OCI-LY7 (cell line): ENCODE data around the gene MAPRE3. TPM values are rescaled to one million over a fixed set of nuclear protein-coding genes. Genes with fewer than 3 reads are reported as not detected.

Experiments used
- BruUV-seq: library from RNA; stranded (reverse); fragments of 400-500 nt; replicated peaks from 2 replicates; lab custom pipeline; 2021; lab: Mats Ljungman, UMichigan
- CTCF ChIA-PET: fragments of 300-600 bp; sonication (Branson Sonifier 250); formaldehyde crosslinking; loops from one replicate; lab custom pipeline; 2022; ENCODE audit warnings: antibody characterized with exemption; ENCODE audit not compliant: unreplicated experiment; lab: Charles Lee
- POLR2A ChIA-PET: fragments of 300-600 bp; sonication (Branson Sonifier 250); formaldehyde crosslinking; loops from one replicate; lab custom pipeline; 2022; ENCODE audit warnings: antibody characterized with exemption; lab: Charles Lee
- DNase-seq: peaks from one replicate; pipeline ENCODE4 v3.0.0-alpha.2; 2015; ENCODE audit warnings: low spot score
- H2AFZ ChIP-seq: fragments of 200-600 bp; sonication (generic), shearing (Covaris generic); 2 replicates; pipeline ENCODE4 v1.6.1; 2014; ENCODE audit warnings: mild to moderate bottlenecking, antibody characterized with exemption, low read length, moderate library complexity
- H3K27ac ChIP-seq: fragments of 200-600 bp; sonication (generic); 2 replicates; pipeline ENCODE4 v1.5.1; 2014; ENCODE audit warnings: mixed run types, low read depth, mild to moderate bottlenecking, moderate library complexity, low read length, inconsistent platforms; ENCODE audit not compliant: poor library complexity, severe bottlenecking
- H3K36me3 ChIP-seq: fragments of 200-600 bp; sonication (generic); 2 replicates; pipeline ENCODE4 v1.6.1; 2014; ENCODE audit warnings: mild to moderate bottlenecking, antibody characterized with exemption, low read length, moderate library complexity, mixed read lengths; ENCODE audit not compliant: insufficient read depth
- H3K4me1 ChIP-seq: fragments of 200-600 bp; sonication (generic); 2 replicates; pipeline ENCODE4 v1.5.1; 2014; ENCODE audit warnings: mild to moderate bottlenecking, low read length; ENCODE audit not compliant: insufficient read depth, poor library complexity, severe bottlenecking
- H3K4me2 ChIP-seq: fragments of 200-600 bp; sonication (generic); 2 replicates; pipeline ENCODE4 v1.6.1; 2014; ENCODE audit warnings: mild to moderate bottlenecking, low read length
- H3K4me3 ChIP-seq: fragments of 200-600 bp; sonication (generic); 2 replicates; pipeline ENCODE4 v1.5.1; 2014; ENCODE audit warnings: mild to moderate bottlenecking, low read depth, low read length; ENCODE audit not compliant: poor library complexity, severe bottlenecking
- H3K79me2 ChIP-seq: fragments of 200-600 bp; sonication (generic); 2 replicates; pipeline ENCODE4 v1.6.1; 2016; ENCODE audit warnings: low read depth, mild to moderate bottlenecking, low read length, moderate library complexity, mixed read lengths; ENCODE audit not compliant: insufficient read depth
- H3K9me2 ChIP-seq: fragments of 200-600 bp; sonication (generic); 2 replicates; pipeline ENCODE4 v1.6.1; 2016; ENCODE audit warnings: mild to moderate bottlenecking, low read length, mixed read lengths; ENCODE audit not compliant: insufficient read depth
- H3K9me3 ChIP-seq: fragments of 200-600 bp; sonication (generic); 2 replicates; pipeline ENCODE4 v1.6.1; 2014; ENCODE audit warnings: mild to moderate bottlenecking, mixed run types, low read length, mixed read lengths
- H4K20me1 ChIP-seq: fragments of 200-600 bp; sonication (generic); 2 replicates; pipeline ENCODE4 v1.6.1; 2014; ENCODE audit warnings: mild to moderate bottlenecking, antibody characterized with exemption, low read length, moderate library complexity, mixed read lengths; ENCODE audit not compliant: insufficient read depth
- CTCF ChIP-seq: fragments of 200-600 bp; sonication (generic); conservative IDR thresholded peaks from 2 replicates; pipeline ENCODE4 v1.5.1; 2014; ENCODE audit warnings: mild to moderate bottlenecking, antibody characterized with exemption, low read length, moderate library complexity, mixed read lengths
- EZH2phosphoT487 ChIP-seq: fragments of 200-600 bp; sonication (generic); IDR thresholded peaks from 2 replicates; pipeline ENCODE4 v1.6.1; 2018; ENCODE audit warnings: low read depth, borderline replicate concordance, mild to moderate bottlenecking, mixed run types, antibody characterized with exemption, low read length, moderate library complexity, mixed read lengths
- intact Hi-C: fragments of 100-400 bp; cut with micrococcal nuclease; formaldehyde crosslinking; loops from one replicate; pipeline ENCODE4 v1.10.0; 2022; ENCODE audit not compliant: unreplicated experiment
- total RNA-seq, 2 experiments: library from RNA; depleted of rRNA in 1 of 2; stranded (reverse); fragments of >200 nt in 1 of 2; shearing (Covaris generic) in 1 of 2; gene quantifications; 2 replicates each; pipeline ENCODE4 v1.2.3, GENCODE V29; 2014 to 2022

Gene MAPRE3
- total RNA-seq, 2 experiments from 2014 or later = not detected

GRCh38 chr2:27027211-27027651, 56.8 kb downstream of the MAPRE3 start:
- Histone ChIP-seq H3K4me1 (peaks cover 3% of the 10 kb centered on the region), H3K36me3 (no peaks in the 10 kb centered on the region), H3K79me2 (no peaks in the 10 kb centered on the region), H3K27ac (no peak overlapping the region), H2AFZ (no peak overlapping the region), H3K4me3 (no peak overlapping the region), H3K4me2 (no peak overlapping the region), H4K20me1 (no peaks in the 10 kb centered on the region), H3K9me2 (no peaks in the 10 kb centered on the region), H3K9me3 (no peaks in the 10 kb centered on the region)
- no TSS peak for BruUV-seq
- ChIA-PET CTCF (no interaction called here), POLR2A (no interaction called here)
- intact Hi-C loops = no loop called here
- DNase-seq = no peak
- no peak for TF ChIP-seq EZH2phosphoT487
- no peak for TF ChIP-seq CTCF

DNA sequence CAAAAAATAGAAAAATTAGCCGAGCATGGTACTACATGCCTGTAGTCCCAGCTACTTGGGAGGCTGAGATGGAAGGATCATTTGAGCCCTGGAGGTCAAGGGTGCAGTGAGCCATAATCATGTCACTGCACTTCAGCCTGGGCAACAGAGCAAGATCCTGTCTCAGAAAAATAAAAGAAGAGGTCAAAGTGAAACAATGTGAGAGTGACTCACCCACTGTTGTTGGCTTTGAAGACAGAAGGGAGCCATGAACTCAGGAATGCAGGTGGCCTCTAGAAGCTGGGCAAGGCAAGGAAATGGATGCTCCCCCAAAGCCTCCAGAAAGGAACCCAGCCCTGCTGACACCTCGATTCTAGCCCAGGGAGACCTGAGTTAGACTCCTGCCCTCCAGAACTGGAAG, 58.6 kb downstream of the MAPRE3 start:
- no peaks in the 10 kb centered on the region for H3K9me3 ChIP-seq
- DNase-seq = no peak
- H3K36me3 ChIP-seq = no peaks in the 10 kb centered on the region
- no peak overlapping the region for H2AFZ ChIP-seq
- POLR2A ChIA-PET = interaction anchor here (0.5 kb wide), 1 partner anchor 34 kb away, joined by 5 read pairs; no protein-coding TSS in a partner anchor
- intact Hi-C loops = no loop called here
- H3K27ac ChIP-seq = no peak overlapping the region
- TF ChIP-seq CTCF = no peak
- no peak for TF ChIP-seq EZH2phosphoT487
- no TSS peak for BruUV-seq
- H3K9me2 ChIP-seq = no peaks in the 10 kb centered on the region
- CTCF ChIA-PET = no interaction called here
- no peak overlapping the region for H3K4me3 ChIP-seq
- H4K20me1 ChIP-seq = no peaks in the 10 kb centered on the region
- H3K4me1 ChIP-seq = peaks cover 9% of the 10 kb centered on the region
- H3K4me2 ChIP-seq = no peak overlapping the region
- H3K79me2 ChIP-seq = peaks cover 11% of the 10 kb centered on the region; the same call in 1 of the 2 replicates

- Histone ChIP-seq H3K4me2 (peak within 1 kb of the TSS; percentile 89), H3K36me3 (peaks cover 30% of the 10 kb centered on the region), H3K79me2 (peaks cover 13% of the 10 kb centered on the region; the same call in 1 of the 2 replicates), H3K27ac (peak within 1 kb of the TSS; percentile 15), H3K9me2 (no peaks in the 10 kb centered on the region), H3K9me3 (no peaks in the 10 kb centered on the region), H4K20me1 (no peaks in the 10 kb centered on the region), H3K4me1 (peaks cover 16% of the 10 kb centered on the region), H2AFZ (peak within 1 kb of the TSS; percentile 77), H3K4me3 (peak within 1 kb of the TSS; percentile 95)
- DNase-seq = peak; percentile 87
- intact Hi-C loops = loop anchor here (1.0 to 2.0 kb wide), 3 partner anchors 18 to 54 kb away; partner anchors contain the start of genes KHK and OST4
- POLR2A ChIA-PET = interaction anchor here (0.6 to 4.8 kb wide), 5 partner anchors 12 to 244 kb away, joined by 3 to 29 read pairs (median 5); partner anchors contain the start of gene AGBL5
- TF ChIP-seq EZH2phosphoT487 (no peak), CTCF (no peak)
- CTCF ChIA-PET = no interaction called here
- BruUV-seq = no TSS peak
Measured at GRCh38 chr2:27032495-27033252, 62.2 kb downstream of the MAPRE3 start, which contains the start of gene TMEM214. Gene TMEM214, plus strand, starts transcription at chr2:27032965. Its CDS starts 51 bp downstream, at chr2:27033016.
